Liver (tissue), 3 donors: Measurements from ENCODE around the gene PTGES.
"Not testable (repeated sequence)": the region's sequence is repeated elsewhere in the genome, so short reads cannot be mapped to it uniquely, and the experiment has no call there.

Source experiments
- MAX ChIP-seq: IDR thresholded peaks from 2 replicates; pipeline ENCODE4 v1.6.1; 2016; ENCODE audit warnings: antibody characterized with exemption
- RAD21 ChIP-seq, 2 donors: IDR thresholded peaks; 2 replicates each; pipeline ENCODE4 v1.6.1; 2016; ENCODE audit warnings: antibody characterized with exemption in 2 of 2, mild to moderate bottlenecking in 2 of 2
- RXRA ChIP-seq, 2 donors: IDR thresholded peaks; 2 replicates each; pipeline ENCODE4 v1.6.1; 2017 to 2018; ENCODE audit warnings: antibody characterized with exemption in 2 of 2, mild to moderate bottlenecking in 1 of 2
- TAF1 ChIP-seq: conservative IDR thresholded peaks from 2 replicates; pipeline ENCODE4 v1.6.1; 2016; ENCODE audit warnings: antibody characterized with exemption, mild to moderate bottlenecking
- YY1 ChIP-seq: IDR thresholded peaks from 2 replicates; pipeline ENCODE4 v1.6.1; 2016; ENCODE audit warnings: antibody characterized with exemption, mild to moderate bottlenecking
- TF ChIP-seq, protein P1 (sequence below): fragments of 150-350 bp; IDR thresholded peaks from 2 replicates; pipeline ENCODE4 v1.5.1; 2017; ENCODE audit warnings: improper control_type of control experiment, low read depth, low read length; ENCODE audit not compliant: missing input control
- donor health status: healthy.
- donor health status: healthy.

GRCh38 chr9:129749052-129749451 lies 3.8 kb downstream of the PTGES start:
- TF ChIP-seq, protein P1, sequence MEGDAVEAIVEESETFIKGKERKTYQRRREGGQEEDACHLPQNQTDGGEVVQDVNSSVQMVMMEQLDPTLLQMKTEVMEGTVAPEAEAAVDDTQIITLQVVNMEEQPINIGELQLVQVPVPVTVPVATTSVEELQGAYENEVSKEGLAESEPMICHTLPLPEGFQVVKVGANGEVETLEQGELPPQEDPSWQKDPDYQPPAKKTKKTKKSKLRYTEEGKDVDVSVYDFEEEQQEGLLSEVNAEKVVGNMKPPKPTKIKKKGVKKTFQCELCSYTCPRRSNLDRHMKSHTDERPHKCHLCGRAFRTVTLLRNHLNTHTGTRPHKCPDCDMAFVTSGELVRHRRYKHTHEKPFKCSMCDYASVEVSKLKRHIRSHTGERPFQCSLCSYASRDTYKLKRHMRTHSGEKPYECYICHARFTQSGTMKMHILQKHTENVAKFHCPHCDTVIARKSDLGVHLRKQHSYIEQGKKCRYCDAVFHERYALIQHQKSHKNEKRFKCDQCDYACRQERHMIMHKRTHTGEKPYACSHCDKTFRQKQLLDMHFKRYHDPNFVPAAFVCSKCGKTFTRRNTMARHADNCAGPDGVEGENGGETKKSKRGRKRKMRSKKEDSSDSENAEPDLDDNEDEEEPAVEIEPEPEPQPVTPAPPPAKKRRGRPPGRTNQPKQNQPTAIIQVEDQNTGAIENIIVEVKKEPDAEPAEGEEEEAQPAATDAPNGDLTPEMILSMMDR, result not testable (repeated sequence)
- not testable (repeated sequence) for TF ChIP-seq YY1; TAF1; RAD21 (IDR thresholded peaks at IDR 0.05); MAX; RXRA (IDR thresholded peaks at IDR 0.05)
